HepG2 (cell line): Measurements from ENCODE around the gene OR6S1. TPM values are rescaled to one million over a fixed set of nuclear protein-coding genes. Genes with fewer than 3 reads are reported as not detected.

Experiments
- ATF4 ChIP-seq, 2 experiments: fragments of 450-650 bp in 1 of 2; sonication (generic) in 1 of 2; formaldehyde crosslinking; IDR thresholded peaks; 2 replicates each; pipeline versions ENCODE4 v1.5.0 to v1.8.0; 2020 to 2022; ENCODE audit warnings: mild to moderate bottlenecking in 1 of 2, missing genetic modification reagents in 1 of 2
- CEBPZ ChIP-seq: IDR thresholded peaks from 2 replicates; pipeline ENCODE4 v1.6.1; 2012; ENCODE audit warnings: low read length, improper control_type of control experiment
- EEA1 ChIP-seq: sonication (generic); formaldehyde crosslinking; IDR thresholded peaks from 2 replicates; pipeline ENCODE4 v1.5.1; 2020; ENCODE audit warnings: mild to moderate bottlenecking, missing genetic modification reagents, borderline replicate concordance
- FOXO1 ChIP-seq: sonication (generic); formaldehyde crosslinking; IDR thresholded peaks from 2 replicates; pipeline ENCODE4 v1.4.0; 2020; ENCODE audit warnings: missing genetic modification reagents
- GABPB1 ChIP-seq: IDR thresholded peaks from 2 replicates; pipeline ENCODE4 v1.6.1; 2016; ENCODE audit warnings: mild to moderate bottlenecking, missing genetic modification reagents, moderate library complexity, missing compliant biosample characterization
- HDAC1 ChIP-seq: sonication (generic); formaldehyde crosslinking; IDR thresholded peaks from 2 replicates; pipeline ENCODE4 v1.5.1; 2020; ENCODE audit warnings: mild to moderate bottlenecking, missing genetic modification reagents
- HNRNPL ChIP-seq: fragments of 200-400 bp; formaldehyde crosslinking; IDR thresholded peaks from 2 replicates; pipeline ENCODE4 v1.6.1; 2017; ENCODE audit warnings: mild to moderate bottlenecking, low read depth, low read length
- HNRNPLL ChIP-seq: fragments of 200-400 bp; formaldehyde crosslinking; IDR thresholded peaks from 2 replicates; pipeline ENCODE4 v1.6.1; 2017; ENCODE audit warnings: mild to moderate bottlenecking, low read depth, low read length; ENCODE audit not compliant: poor library complexity, severe bottlenecking
- MAFF ChIP-seq: IDR thresholded peaks from 2 replicates; pipeline ENCODE4 v1.6.1; 2011; ENCODE audit warnings: low read depth, low read length, improper control_type of control experiment
- NCOR1 ChIP-seq: fragments of 200-600 bp; sonication (generic); IDR thresholded peaks from 2 replicates; pipeline ENCODE4 v1.7.0; 2017; ENCODE audit warnings: antibody characterized with exemption, low read length, borderline replicate concordance
- PHF5A ChIP-seq: IDR thresholded peaks from one replicate; pipeline ENCODE4 v1.6.1; 2018; ENCODE audit warnings: low read depth, missing genetic modification reagents; ENCODE audit not compliant: unreplicated experiment
- SAFB2 ChIP-seq: sonication (generic); formaldehyde crosslinking; IDR thresholded peaks from 2 replicates; pipeline ENCODE4 v1.5.1; 2020; ENCODE audit warnings: missing genetic modification reagents, low read depth, mild to moderate bottlenecking, borderline replicate concordance
- SKIL ChIP-seq: sonication (generic); formaldehyde crosslinking; IDR thresholded peaks from 2 replicates; pipeline ENCODE4 v1.8.0; 2022; ENCODE audit warnings: missing genetic modification reagents, mild to moderate bottlenecking, moderate library complexity, borderline replicate concordance
- TARDBP ChIP-seq: sonication (generic); formaldehyde crosslinking; IDR thresholded peaks from 2 replicates; pipeline ENCODE4 v1.8.0; 2022; ENCODE audit warnings: mild to moderate bottlenecking, missing genetic modification reagents
- TBX2 ChIP-seq: sonication (generic); formaldehyde crosslinking; IDR thresholded peaks from 2 replicates; pipeline ENCODE4 v1.5.0; 2020; ENCODE audit warnings: missing genetic modification reagents, mild to moderate bottlenecking, borderline replicate concordance
- TCF7 ChIP-seq: sonication (generic); IDR thresholded peaks from 2 replicates; pipeline ENCODE4 v1.6.1; 2016; ENCODE audit warnings: antibody characterized with exemption, low read depth
- ZFP82 ChIP-seq: sonication (generic); formaldehyde crosslinking; IDR thresholded peaks from 2 replicates; pipeline ENCODE4 v1.5.1; 2020; ENCODE audit warnings: mild to moderate bottlenecking, missing genetic modification reagents, borderline replicate concordance
- ZNF20 ChIP-seq: sonication (generic); formaldehyde crosslinking; IDR thresholded peaks from 2 replicates; pipeline ENCODE4 v1.4.0; 2020; ENCODE audit warnings: mild to moderate bottlenecking, moderate library complexity, missing genetic modification reagents
- ZNF225 ChIP-seq: sonication (generic); formaldehyde crosslinking; IDR thresholded peaks from 2 replicates; pipeline ENCODE4 v1.4.0; 2020; ENCODE audit warnings: mild to moderate bottlenecking, missing genetic modification reagents
- ZNF3 ChIP-seq: IDR thresholded peaks from 2 replicates; pipeline ENCODE4 v1.7.0; 2017; ENCODE audit warnings: inconsistent platforms
- polyA plus RNA-seq, 8 experiments: library from polyadenylated mRNA; depleted of rRNA in 3 of 8; stranded (reverse) in 7 of 8; unstranded in 1 of 8; fragments of >200 nt; fragmentation: Illumina TruSeq in 4 of 8; extraction: Trizol in 4 of 8; gene quantifications; 2 replicates each; pipeline versions ENCODE4 v1.2.1 to v1.2.3, GENCODE V29; 2011 to 2016; ENCODE audit warnings: low read depth in 4 of 8, missing spikeins in 1 of 8, mixed read lengths in 1 of 8; ENCODE audit not compliant: insufficient read depth in 1 of 8
- total RNA-seq, 5 experiments: library from RNA; depleted of rRNA; stranded (reverse); fragments of >200 nt; fragmentation: Illumina TruSeq; extraction: Trizol; gene quantifications; 2 replicates each; pipeline ENCODE4 v1.2.3, GENCODE V29; 2016; ENCODE audit warnings: low read depth in 1 of 5
- TF ChIP-seq, protein P1 (sequence below): sonication (generic); formaldehyde crosslinking; IDR thresholded peaks from 2 replicates; pipeline ENCODE4 v1.4.0; 2020; ENCODE audit warnings: missing genetic modification reagents

The OR6S1 gene
- total and polyA plus RNA-seq, 2 of the 13 experiments (the other 11 are each of a cell fraction or from before 2014, with no cell fraction given): 0.09 TPM; not detected in 1

- TF ChIP-seq, protein P1, sequence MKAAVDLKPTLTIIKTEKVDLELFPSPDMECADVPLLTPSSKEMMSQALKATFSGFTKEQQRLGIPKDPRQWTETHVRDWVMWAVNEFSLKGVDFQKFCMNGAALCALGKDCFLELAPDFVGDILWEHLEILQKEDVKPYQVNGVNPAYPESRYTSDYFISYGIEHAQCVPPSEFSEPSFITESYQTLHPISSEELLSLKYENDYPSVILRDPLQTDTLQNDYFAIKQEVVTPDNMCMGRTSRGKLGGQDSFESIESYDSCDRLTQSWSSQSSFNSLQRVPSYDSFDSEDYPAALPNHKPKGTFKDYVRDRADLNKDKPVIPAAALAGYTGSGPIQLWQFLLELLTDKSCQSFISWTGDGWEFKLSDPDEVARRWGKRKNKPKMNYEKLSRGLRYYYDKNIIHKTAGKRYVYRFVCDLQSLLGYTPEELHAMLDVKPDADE (CRISPR knock-in tag): no peak
- TF ChIP-seq ZNF3: 0 out of 2 replicates have a peak, but pooled peaks have one; percentile 10
- TF ChIP-seq TARDBP (CRISPR knock-in tag): peak; percentile 90
- TF ChIP-seq HNRNPL: 0 out of 2 replicates have a peak, but pooled peaks have one; percentile 50
- TF ChIP-seq HDAC1 (CRISPR knock-in tag): peak; percentile 79
- peak; percentile 41 for TF ChIP-seq HNRNPLL
- TF ChIP-seq SAFB2: no peak
- TF ChIP-seq CEBPZ: no peak
- TF ChIP-seq ZNF225: peak; percentile 29; the same call in 1 of the 2 replicates
- TF ChIP-seq TBX2 (CRISPR knock-in tag): peak; percentile 96
- TF ChIP-seq FOXO1 (CRISPR knock-in tag): peak; percentile 42; the same call in 1 of the 2 replicates
- peak in 1 of 2 experiments; percentile 78; a peak in 2 of 4 replicates for TF ChIP-seq ATF4 (CRISPR knock-in tag; IDR thresholded peaks at IDR 0.05)
- TF ChIP-seq PHF5A (CRISPR knock-in tag): no peak
- TF ChIP-seq MAFF: no peak
- TF ChIP-seq ZNF20 (CRISPR knock-in tag): no peak; the same call in 1 of the 2 replicates
- TF ChIP-seq SKIL (CRISPR knock-in tag): no peak
- TF ChIP-seq TCF7: peak; percentile 7; the same call in 1 of the 2 replicates
- TF ChIP-seq NCOR1: peak; percentile 82; the same call in 1 of the 2 replicates
- TF ChIP-seq GABPB1 (CRISPR knock-in tag): peak; percentile 68
- no peak for TF ChIP-seq EEA1 (CRISPR knock-in tag)
- peak; percentile 65; the same call in 1 of the 2 replicates for TF ChIP-seq ZFP82
Measured at GRCh38 chr14:20613094-20614037, 28.1 kb downstream of the OR6S1 start (continued).
